ENCODE results near the gene ESPNL. TPM values are rescaled to one million over a fixed set of nuclear protein-coding genes. Genes with fewer than 3 reads are reported as not detected.

The ESPNL gene
- polyA plus RNA-seq, 3 donors from 2014 or later: not detected

DNA sequence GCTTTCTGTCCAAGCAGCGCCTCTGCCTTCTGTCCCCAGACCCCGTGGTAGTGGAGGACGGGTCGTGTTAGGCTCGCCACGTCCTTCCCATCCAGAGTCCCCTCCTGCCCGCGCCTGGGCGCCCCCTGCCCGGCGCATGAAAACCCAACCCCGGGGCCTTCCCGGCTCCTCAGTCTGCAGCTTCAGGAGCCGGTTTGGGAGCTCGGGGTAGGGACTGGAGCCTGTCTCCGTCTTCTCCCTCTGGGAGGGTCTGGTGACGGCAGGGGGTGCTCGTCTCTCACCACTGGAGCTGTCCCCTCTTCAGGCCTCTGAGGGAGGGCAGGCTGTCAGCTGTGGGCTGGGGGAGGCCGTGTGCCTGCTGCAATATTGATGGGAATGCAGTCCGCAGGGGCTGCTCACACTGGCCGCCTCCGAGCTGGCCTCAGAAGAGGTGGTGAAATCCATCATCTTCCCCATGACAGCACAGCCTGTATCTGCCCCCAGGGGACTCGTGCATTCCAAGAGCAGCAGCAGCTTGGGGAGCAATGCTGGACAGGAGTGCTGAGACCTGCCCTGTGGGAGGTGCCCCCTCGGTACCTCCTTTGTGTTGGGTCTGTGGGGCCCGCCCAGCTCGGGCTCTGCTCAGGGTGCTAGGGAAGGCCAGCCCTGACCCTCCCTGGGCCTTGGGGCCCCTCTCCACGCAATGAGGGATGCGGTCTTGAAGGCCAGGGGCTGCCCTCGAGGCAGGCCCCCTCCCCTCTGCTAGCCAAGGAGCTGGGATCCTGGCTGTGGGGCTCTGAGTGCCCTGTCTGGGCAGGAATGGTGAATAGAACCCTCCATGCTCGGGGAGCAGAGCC lies 20.5 kb downstream of the ESPNL start:
- DNase-seq: no peak
- Mint-ChIP-seq H3K27me3 (ENCODE audit: low read depth in 3 of 3) (peaks cover 0 to 8% (median 8%) of the 10 kb centered on the region in 3 donors), H3K36me3 (no peaks in the 10 kb centered on the region), H3K4me3 (no peak overlapping the region), H3K27ac (no peak overlapping the region), H3K9me3 (no peaks in the 10 kb centered on the region), H3K4me1 (no peaks in the 10 kb centered on the region)

DNA sequence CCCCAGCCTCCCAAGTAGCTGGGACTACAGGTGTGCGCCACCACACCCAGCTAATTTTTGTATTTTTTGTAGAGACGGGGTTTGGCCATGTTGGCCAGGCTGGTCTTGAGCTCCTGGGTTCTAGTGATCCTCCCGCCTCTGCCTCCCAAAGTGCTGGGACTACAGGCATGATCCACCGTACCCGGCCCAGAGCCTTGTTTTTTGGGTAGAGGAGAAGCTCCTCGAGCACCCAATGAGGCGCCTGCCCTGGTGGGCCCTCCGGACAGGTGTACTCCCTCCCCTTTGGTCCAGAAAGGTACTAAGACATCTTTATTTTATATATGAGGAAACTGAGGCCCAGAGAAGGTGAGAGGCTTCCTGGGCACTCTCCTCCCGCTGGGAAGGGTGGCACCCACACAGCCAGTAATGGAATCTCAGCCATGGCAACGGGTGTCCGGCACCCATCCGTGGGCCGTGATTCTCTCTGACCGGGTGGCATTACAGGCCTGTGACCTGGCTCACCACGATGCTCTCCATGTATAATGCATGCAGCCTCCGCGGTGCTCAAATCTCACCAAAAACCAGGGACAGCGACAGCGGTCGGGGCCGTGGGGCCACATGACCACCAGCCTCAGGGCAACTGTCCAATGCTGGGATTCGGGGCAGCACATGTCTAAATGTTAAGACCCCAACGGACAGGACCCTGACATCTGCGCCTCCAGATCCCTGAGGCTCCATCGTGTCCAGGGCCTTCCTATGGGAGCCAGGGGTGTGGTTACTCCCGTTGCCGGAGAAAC lies 21.6 kb downstream of the ESPNL start:
- H3K9me3 Mint-ChIP-seq: no peaks in the 10 kb centered on the region
- peaks cover 0 to 8% (median 6%) of the 10 kb centered on the region in 3 donors for H3K27me3 Mint-ChIP-seq (ENCODE audit: low read depth in 3 of 3)
- no peaks in the 10 kb centered on the region for H3K36me3 Mint-ChIP-seq
- H3K4me3 Mint-ChIP-seq: no peak overlapping the region
- H3K27ac Mint-ChIP-seq: no peak overlapping the region
- no peak for DNase-seq
- no peaks in the 10 kb centered on the region for H3K4me1 Mint-ChIP-seq

DNA sequence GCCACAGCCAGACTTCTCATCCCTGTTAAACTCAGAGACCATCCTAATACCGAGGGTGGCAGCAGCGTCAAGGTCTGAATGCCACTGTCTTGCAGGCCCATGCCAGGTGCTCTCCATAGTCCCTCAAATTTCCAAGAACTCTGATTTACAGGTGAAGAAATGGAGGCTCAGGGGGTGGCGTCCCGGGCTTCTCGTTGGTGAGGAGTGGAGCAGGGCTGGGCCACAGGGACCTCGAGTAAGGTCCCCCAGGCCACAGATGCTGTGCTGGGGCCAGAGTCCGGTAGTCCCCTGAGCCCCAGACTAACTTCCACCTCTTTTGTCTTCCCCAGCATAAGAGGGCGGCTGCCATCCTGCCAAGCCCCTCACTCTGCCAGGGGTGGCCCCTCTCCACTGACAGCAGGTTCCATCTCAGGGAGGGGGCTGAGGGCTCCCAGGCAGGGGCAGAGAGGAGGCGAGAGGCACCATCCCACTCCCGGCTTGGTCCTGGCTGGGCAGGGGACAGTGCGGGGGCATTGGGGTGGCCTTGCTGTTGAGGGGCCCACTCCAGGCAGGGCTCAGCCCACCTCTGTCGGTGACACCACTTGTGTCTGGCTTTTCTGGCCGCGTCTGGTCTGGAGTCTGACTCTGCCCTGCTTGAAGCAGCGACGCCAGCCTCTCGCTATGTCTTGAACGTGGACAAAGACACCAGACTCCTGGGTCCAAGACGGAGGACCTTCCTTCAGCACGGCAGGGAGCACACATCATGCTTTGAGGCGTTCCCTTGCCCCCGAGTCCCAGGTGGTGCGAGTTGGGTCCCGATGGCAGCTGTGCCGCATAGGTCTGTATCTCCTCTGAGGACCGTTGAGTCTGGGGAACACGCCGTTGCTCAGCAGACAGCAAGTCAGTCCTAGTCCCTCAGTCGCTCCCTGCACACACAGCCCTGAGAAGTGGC lies 22.4 kb downstream of the ESPNL start:
- Mint-ChIP-seq H3K27ac (no peak overlapping the region), H3K27me3 (ENCODE audit: low read depth in 3 of 3) (peaks cover 0 to 4% (median 3%) of the 10 kb centered on the region in 3 donors), H3K9me3 (no peaks in the 10 kb centered on the region), H3K4me1 (no peaks in the 10 kb centered on the region), H3K4me3 (no peak overlapping the region), H3K36me3 (no peaks in the 10 kb centered on the region)
- no peak for DNase-seq

DNA sequence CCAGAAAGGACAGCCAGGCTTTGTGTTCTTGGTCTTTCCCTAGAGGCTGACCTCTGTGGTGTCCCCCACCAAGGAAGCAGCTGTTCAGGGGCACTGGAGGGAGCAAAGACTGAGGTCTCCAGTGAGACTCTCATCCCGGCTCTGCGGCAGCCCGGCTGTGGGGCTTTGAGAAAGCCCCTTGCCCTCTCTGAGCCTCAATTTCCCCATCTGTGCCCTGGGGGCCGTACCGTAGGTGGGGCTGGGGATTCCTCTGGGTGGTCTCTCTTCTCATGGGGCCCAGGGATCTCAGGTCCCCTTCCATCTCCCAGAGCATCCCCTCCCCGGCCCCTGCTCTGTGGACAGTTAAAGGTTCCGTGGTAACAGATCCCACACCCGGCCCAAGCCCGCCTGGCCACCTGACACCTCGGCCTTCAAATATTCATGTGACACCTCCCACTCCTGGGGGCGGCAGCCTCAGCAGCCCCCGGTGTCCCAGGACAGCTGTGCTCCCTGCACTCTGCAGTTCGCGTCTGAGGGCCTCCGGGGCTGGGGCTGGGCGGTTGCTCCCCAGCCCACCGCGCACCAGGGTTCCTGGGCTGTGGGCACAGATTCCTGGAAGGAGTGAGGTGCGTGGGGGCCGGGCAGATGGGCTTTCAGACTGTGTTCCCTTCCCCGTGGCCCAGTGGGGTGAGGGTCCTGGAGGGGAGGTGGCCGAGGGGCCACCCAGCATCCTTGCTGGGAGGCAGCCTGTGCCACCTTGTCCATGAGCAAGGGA lies 23.3 kb downstream of the ESPNL start:
- no peaks in the 10 kb centered on the region for H3K4me1 Mint-ChIP-seq

DNA sequence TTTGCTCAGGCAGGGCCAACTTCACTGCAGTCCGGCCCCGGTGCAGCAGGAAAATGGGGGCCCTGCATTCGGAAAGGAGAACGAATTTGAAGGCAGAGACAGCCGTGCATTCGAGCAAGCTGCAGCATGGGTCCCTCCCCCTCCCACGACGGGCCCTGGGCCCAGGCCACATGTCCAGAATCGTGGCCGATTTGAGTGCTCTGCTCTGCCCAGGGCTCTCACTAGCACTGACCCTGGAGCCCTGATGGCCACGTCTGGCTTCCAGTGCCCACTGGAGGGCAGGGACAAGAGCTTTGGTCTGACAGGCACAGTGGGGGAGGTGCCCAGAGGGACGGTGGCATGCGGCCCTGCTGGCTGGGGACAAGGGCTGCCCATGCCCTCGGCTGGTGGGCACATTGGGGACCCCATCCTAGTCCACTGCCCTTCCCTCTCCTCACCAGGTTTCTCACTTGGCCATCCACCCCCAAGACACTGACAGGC lies 23.9 kb downstream of the ESPNL start:
- Mint-ChIP-seq H3K4me1 (no peaks in the 10 kb centered on the region), H3K9me3 (no peaks in the 10 kb centered on the region), H3K4me3 (no peak overlapping the region), H3K36me3 (no peaks in the 10 kb centered on the region), H3K27ac (no peak overlapping the region), H3K27me3 (ENCODE audit: low read depth in 3 of 3) (peaks cover 0 to 2% (median 0%) of the 10 kb centered on the region in 3 donors)
- DNase-seq: no peak

More for the DNA sequence above, 23.3 kb downstream of the ESPNL start:
- Mint-ChIP-seq H3K9me3 (no peaks in the 10 kb centered on the region), H3K27me3 (ENCODE audit: low read depth in 3 of 3) (peaks cover 0 to 2% (median 0%) of the 10 kb centered on the region in 3 donors), H3K4me3 (no peak overlapping the region), H3K27ac (no peak overlapping the region), H3K36me3 (no peaks in the 10 kb centered on the region)
- no peak for DNase-seq

DNA sequence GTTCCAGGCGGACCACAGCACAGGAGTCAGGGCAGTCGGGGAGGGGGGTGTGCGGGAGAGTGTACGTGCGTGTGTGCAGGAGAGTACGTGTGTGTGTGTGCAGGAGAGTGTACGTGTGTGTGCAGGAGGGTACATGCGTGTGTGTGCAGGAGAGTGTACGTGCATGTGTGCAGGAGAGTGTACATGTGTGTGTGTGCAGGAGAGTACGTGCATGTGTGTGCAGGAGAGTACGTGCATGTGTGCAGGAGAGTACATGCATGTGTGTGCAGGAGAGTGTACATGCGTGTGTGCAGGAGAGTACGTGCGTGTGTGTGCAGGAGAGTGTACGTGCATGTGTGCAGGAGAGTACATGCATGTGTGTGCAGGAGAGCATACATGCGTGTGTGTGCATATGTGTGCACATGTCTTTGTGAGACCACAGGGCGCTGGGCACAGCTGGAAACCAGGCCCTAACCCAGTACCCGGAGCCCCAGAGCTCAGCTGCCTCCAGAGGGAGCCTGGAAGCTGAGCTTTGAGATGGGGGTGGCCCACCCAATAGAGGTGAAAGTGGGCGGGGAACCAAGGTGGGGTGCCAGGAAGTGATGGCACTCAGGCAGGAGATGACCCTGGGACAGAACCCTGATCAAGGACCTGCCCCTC lies 24.5 kb downstream of the ESPNL start:
- Mint-ChIP-seq H3K4me3 (no peak overlapping the region), H3K27me3 (ENCODE audit: low read depth in 3 of 3) (peaks cover 0 to 2% (median 0%) of the 10 kb centered on the region in 3 donors), H3K36me3 (no peaks in the 10 kb centered on the region), H3K4me1 (no peaks in the 10 kb centered on the region), H3K9me3 (no peaks in the 10 kb centered on the region), H3K27ac (peak overlapping the region in 1 of 6 donors; percentile 56)
- DNase-seq: no peak

DNA sequence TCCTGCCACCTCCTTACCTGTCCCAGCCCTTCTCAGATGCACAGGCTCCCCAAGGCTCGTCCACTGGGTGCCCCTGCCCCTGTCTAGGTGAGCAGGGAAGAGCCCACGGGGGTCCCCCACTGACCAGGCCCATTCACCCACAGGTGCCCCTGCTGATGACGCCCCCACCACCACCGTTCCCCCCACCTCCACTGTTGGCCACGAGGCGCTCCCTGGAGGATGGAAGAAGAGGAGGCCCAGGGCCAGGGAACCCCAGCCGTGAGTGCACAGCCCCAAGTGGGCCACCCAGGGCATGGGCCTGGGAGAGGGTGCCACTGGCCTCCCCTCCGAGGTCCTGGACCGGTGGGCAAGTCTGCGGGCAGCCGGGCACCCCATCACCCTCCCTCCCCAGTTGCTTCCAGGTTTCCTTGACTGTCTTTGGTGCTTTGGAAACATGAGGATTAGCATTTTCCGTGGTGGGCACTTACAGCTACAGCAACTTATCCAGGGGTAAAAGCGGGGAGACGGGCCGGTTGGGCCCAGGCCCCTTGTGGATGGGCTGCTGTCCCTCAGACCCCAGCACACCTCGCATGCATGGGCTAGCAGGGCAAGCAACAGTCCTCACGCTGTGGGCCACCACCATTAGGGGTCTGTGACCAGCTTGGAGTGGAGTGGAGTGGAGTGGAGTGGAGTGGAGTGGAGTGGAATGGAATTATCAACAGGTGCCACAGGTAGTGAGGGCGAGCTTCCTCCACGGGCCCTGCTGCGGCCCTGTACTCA lies 25.2 kb downstream of the ESPNL start:
- no peak overlapping the region for H3K4me3 Mint-ChIP-seq
- H3K36me3 Mint-ChIP-seq: no peaks in the 10 kb centered on the region
- no peak overlapping the region for H3K27ac Mint-ChIP-seq
- H3K27me3 Mint-ChIP-seq (ENCODE audit: low read depth in 3 of 3): peaks cover 0 to 2% (median 0%) of the 10 kb centered on the region in 3 donors
- DNase-seq: no peak
- H3K9me3 Mint-ChIP-seq: no peaks in the 10 kb centered on the region
- no peaks in the 10 kb centered on the region for H3K4me1 Mint-ChIP-seq

DNA sequence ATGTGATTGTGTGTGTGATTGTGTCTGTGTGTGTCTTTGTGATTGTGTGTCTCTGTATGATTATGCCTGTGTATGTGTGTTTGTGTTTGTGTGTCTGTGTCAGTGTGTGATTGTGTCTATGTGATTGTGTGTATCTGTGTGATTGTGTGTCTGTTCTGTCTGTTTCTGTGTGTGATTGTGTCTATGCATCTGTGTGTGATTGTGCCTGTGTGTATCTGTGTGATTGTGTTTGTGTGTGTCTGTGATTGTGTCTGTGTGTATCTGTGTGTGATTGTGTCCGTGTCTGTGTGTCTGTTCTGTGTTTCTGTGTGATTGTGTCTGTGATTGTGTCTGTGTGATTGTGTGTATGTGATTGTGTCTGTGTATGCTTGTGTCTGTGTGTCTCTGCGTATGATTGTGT lies 26.2 kb downstream of the ESPNL start:
- Mint-ChIP-seq H3K27ac (no peak overlapping the region), H3K36me3 (no peaks in the 10 kb centered on the region), H3K27me3 (ENCODE audit: low read depth in 3 of 3) (peaks cover 0 to 2% (median 0%) of the 10 kb centered on the region in 3 donors), H3K4me3 (no peak overlapping the region), H3K9me3 (no peaks in the 10 kb centered on the region), H3K4me1 (no peaks in the 10 kb centered on the region)
- DNase-seq: no peak

DNA sequence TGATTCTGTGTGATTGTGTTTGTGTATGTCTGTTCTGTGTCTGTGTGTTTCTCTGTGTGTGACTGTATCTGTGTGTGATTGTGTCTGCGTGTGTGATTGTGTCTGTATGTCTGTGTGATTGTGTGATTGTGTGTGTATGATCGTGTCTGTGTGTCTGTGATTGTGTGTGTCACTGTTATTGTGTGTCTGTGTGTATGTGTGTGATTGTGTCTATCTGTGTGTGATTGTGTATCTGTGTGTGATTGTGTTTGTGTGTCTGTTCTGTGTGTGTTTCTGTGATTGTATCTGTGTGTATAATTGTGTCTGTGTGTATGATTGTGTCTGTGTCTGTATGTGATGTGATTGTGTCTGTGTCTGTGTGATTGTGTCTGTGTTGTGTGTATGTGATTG lies 26.6 kb downstream of the ESPNL start:
- Mint-ChIP-seq H3K4me3 (no peak overlapping the region), H3K4me1 (no peaks in the 10 kb centered on the region), H3K27ac (no peak overlapping the region), H3K36me3 (no peaks in the 10 kb centered on the region), H3K27me3 (ENCODE audit: low read depth in 3 of 3) (peaks cover 0 to 2% (median 0%) of the 10 kb centered on the region in 3 donors), H3K9me3 (no peaks in the 10 kb centered on the region)
- no peak for DNase-seq

DNA sequence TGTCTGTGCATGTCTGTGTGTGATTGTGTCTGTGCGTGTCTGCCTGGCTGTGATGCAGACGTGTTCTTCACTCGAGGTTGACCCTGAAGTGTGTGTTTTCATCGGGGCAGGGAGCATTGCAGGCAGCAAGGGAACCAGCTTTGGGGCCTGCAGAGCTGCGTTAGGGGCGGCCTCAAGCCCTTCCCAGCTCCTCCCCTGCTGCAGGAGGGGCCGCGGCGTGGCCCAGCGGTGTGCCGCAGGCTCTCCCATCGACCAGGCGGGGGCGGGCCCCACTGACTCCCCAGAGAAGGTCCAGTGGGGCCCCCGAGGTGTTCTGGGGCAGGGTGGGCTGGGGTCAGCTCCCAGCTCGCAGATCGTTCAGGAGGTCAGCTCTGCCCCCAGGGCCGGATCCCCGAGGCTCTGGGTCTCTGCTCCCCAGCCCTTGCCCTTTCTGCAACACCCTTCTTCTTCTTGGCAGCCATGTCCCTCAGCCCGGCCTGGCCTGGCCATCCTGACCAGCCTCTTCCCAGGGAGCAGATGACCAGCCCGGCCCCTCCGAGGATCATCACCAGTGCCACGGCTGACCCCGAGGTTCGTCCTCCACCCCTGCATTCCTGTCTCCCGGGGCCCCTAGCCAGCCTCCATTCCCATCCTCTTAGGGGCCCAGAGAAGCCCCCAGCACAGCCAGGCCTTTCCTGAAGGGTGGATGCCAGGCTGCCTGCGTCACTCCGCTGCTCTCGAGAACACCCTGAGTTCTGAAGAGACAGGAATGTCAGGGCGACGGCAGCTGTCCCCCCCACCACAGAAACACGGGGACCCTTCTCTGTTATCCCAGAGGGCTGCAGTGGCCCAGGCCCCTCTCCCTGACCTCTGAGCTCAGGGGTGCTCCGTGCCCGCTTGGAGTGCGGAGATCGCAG lies 27.3 kb downstream of the ESPNL start:
- DNase-seq: peak in 1 of 3 donors; percentile 32
- H3K27ac Mint-ChIP-seq: no peak overlapping the region
- H3K4me1 Mint-ChIP-seq: no peaks in the 10 kb centered on the region
- H3K36me3 Mint-ChIP-seq: no peaks in the 10 kb centered on the region
- H3K27me3 Mint-ChIP-seq (ENCODE audit: low read depth in 3 of 3): peaks cover 0 to 2% (median 0%) of the 10 kb centered on the region in 3 donors
- H3K9me3 Mint-ChIP-seq: no peaks in the 10 kb centered on the region
- peak overlapping the region in 1 of 5 donors; percentile 21 for H3K4me3 Mint-ChIP-seq

DNA sequence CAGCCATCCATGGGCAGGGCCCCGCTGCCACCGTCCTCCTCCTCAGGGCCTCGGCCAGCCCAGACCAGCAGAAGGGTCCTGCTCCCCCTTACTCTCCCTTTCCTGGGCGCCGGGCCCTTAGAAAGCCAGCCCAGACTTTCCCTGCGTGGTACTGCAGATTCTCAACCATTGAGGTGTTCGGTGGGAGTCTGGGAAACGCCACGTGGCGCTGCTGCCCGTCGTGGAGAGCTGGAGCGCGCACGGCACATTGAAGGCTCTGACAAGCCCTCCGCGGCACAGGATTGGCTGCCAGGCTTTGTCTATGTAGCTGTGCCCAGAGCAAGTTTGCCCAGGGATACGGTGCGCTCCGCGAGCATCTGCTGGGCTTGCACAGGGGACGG lies 27.9 kb downstream of the ESPNL start:
- H3K36me3 Mint-ChIP-seq: no peaks in the 10 kb centered on the region
- H3K9me3 Mint-ChIP-seq: no peaks in the 10 kb centered on the region
- DNase-seq: no peak
- H3K4me1 Mint-ChIP-seq: no peaks in the 10 kb centered on the region
- H3K27me3 Mint-ChIP-seq (ENCODE audit: low read depth in 3 of 3): peaks cover 0 to 2% (median 0%) of the 10 kb centered on the region in 3 donors
- H3K4me3 Mint-ChIP-seq: peak overlapping the region in 1 of 5 donors; percentile 21
- H3K27ac Mint-ChIP-seq: no peak overlapping the region
